Heart right ventricle (tissue), 16 donors: ENCODE data around the gene MICAL2. TPM values are rescaled to one million over a fixed set of nuclear protein-coding genes. Genes with fewer than 3 reads are reported as not detected.

Experiments
- ATAC-seq, 8 donors: fragments of 200-7000 bp; cut with Tn5 transposase; one replicate each; pipeline ENCODE4 v1.9.1; 2020; ENCODE audit warnings: mild to moderate bottlenecking in 8 of 8, moderate library complexity in 8 of 8, moderate number of reproducible peaks in 1 of 8
- DNase-seq, 2 donors: peaks; one replicate each; pipeline ENCODE4 v3.0.0-alpha.2; 2020
- H3K27ac ChIP-seq, 10 donors: fragments of 200-600 bp; sonication (generic) in 2 of 10; one replicate each; pipeline versions ENCODE4 v1.5.0 to v1.8.0; 2020 to 2022; ENCODE audit warnings: mild to moderate bottlenecking in 3 of 10
- H3K27me3 ChIP-seq, 7 donors: fragments of 200-600 bp; one replicate each; pipeline ENCODE4 v1.8.0; 2021 to 2022; ENCODE audit warnings: mild to moderate bottlenecking in 2 of 7
- H3K36me3 ChIP-seq, 9 donors: fragments of 200-600 bp; sonication (generic) in 1 of 9; one replicate each; pipeline versions ENCODE4 v1.5.0 to v1.8.0; 2020 to 2022; ENCODE audit warnings: mild to moderate bottlenecking in 2 of 9
- H3K4me1 ChIP-seq, 9 donors: fragments of 200-600 bp; sonication (generic) in 1 of 9; one replicate each; pipeline versions ENCODE4 v1.5.0 to v1.8.0; 2020 to 2022; ENCODE audit warnings: mild to moderate bottlenecking in 4 of 9
- H3K4me3 ChIP-seq, 10 donors: fragments of 200-600 bp; sonication (generic) in 2 of 10; one replicate each; pipeline versions ENCODE4 v1.5.0 to v1.8.0; 2020 to 2022; ENCODE audit warnings: mild to moderate bottlenecking in 7 of 10, moderate library complexity in 2 of 10
- H3K9me3 ChIP-seq, 11 donors: fragments of 200-600 bp in 10 of 11; sonication (generic) in 2 of 11; one replicate each; pipeline versions ENCODE4 v1.5.0 to v1.8.0; 2013 to 2022; ENCODE audit warnings: mild to moderate bottlenecking in 2 of 11, control low read depth in 1 of 11, moderate library complexity in 1 of 11
- CTCF ChIP-seq, 9 donors: fragments of 200-600 bp; sonication (generic) in 2 of 9; IDR thresholded peaks; one replicate each; pipeline versions ENCODE4 v1.5.0 to v1.8.0; 2021 to 2022; ENCODE audit warnings: antibody characterized with exemption in 9 of 9, mild to moderate bottlenecking in 5 of 9, moderate library complexity in 1 of 9
- whole genome bisulfite sequencing, 2 donors: extraction: QIAGEN DNeasy Blood & Tissue Kit; methylation state at CpG; one replicate each; pipeline ENCODE4 v1.1.7; 2013; ENCODE audit warnings: inconsistent platforms in 1 of 2; 5-methylcytosine and 5-hydroxymethylcytosine counted together
- intact Hi-C, 10 donors: fragments of 100-400 bp; cut with DNase I; formaldehyde crosslinking; loops; one replicate each; pipeline versions ENCODE4 v1.11.1 to v1.14.2; 2022
- polyA plus RNA-seq, 2 donors: library from polyadenylated mRNA; stranded (reverse); fragments of 200-250 nt; gene quantifications; one replicate each; pipeline ENCODE4 v1.2.3, GENCODE V29; 2013
- total RNA-seq, 10 donors: library from RNA; stranded (reverse); fragmentation: NEBNext Ultra II Directional in 3 of 10; extraction: Animal tissue kit (Norgen Biotek cat#: 25700) in 3 of 10; gene quantifications; one replicate each; pipeline versions ENCODE4 v1.2.1 to v1.2.4, GENCODE V29; 2021 to 2023
- donor health status: Arrhythmogenic right ventricular cardiomyopathy.
- donor health status: ischemic (EF 13 %, LVEDD 7.1; RV severe dilation, severe dysfunction).
- donor health status: healthy with polysubstance abuse.
- donor health status: DM: no; HTN: yes; CAD: no.
- donor health status: DM: no; HTN: no; CAD: no.
- donor health status: ischemic (EF 25% LVEDD 6.9; RV normal size, moderate dysfunction).
- donor health status: ischemic (EF 25% LVEDD 5.7; RV mildly dilated, moderate dysfunction).
- donor health status: healthy.
- donor health status: DM: yes; HTN: yes; CAD: no.
- donor health status: Ischemic cardiomyopathy.
- donor health status: ischemic (EF 35%, LVEDD 5.7; RV mildly dilated, moderate dysfunction).
- donor health status: nonischemic (EF 11% LVEDD 7.7; RV severe dilation, severe dysfunction).
- donor health status: DM: yes; HTN: yes; CAD: no.
- donor health status: PGD.
- donor health status: ischemic (EF 29% LVEDD 5.4; RV normal size, mild dysfunction).
- donor health status: nonischemic (EF 23%, LVEDD 6.1; RV moderate dilation, normal function).

MICAL2 gene
- total and polyA plus RNA-seq, 12 donors: 32.5 to 95.7 (median 70.5) TPM

- intact Hi-C loops: loop anchor here in 1 of 10 donors (10.0 kb wide), 1 partner anchor 128 kb away; no protein-coding TSS in a partner anchor
- ATAC-seq (no peak), DNase-seq (no peak)
- no peaks in the 10 kb centered on the region for H3K36me3 ChIP-seq
- WGBS, 2 donors: 95 to 98% methylated on average over 1 of the region's 1 CpG
- no peaks in the 10 kb centered on the region for H3K9me3 ChIP-seq
- no peaks in the 10 kb centered on the region for H3K27me3 ChIP-seq
- peaks cover 7 to 41% (median 28%) of the 10 kb centered on the region in 9 donors for H3K4me1 ChIP-seq
- H3K27ac ChIP-seq: no peak overlapping the region
- no peak overlapping the region for H3K4me3 ChIP-seq
- no peak for TF ChIP-seq CTCF (IDR thresholded peaks at IDR 0.05)
Observed at GRCh38 chr11:12097219-12097618, 13.2 kb upstream of the MICAL2 start.

DNA sequence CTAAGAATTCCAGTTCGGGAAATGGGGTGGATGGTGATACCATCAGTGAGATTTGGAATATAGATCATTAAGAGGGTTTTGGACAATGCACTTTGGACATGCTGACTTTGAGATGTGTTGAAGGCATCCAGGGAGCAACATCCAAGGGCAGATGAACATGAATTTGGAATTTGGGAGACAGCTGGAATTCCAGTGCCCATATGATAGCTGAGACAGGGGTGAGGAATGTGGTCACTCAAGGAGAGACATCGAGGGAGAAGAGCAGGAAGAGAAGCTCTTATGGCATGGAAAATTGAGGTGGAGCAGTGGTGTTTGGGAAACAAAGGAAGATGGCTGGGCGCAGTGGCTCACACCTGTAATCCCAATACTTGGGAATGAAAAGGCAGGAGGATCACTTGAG lies 11.8 kb upstream of the MICAL2 start:
- no peak for ATAC-seq
- DNase-seq: no peak
- intact Hi-C loops: loop anchor here in 1 of 10 donors (10.0 kb wide), 1 partner anchor 126 kb away; no protein-coding TSS in a partner anchor
- Histone ChIP-seq H3K9me3 (no peaks in the 10 kb centered on the region), H3K27ac (no peak overlapping the region), H3K36me3 (no peaks in the 10 kb centered on the region), H3K4me3 (no peak overlapping the region), H3K27me3 (no peaks in the 10 kb centered on the region), H3K4me1 (peaks cover 0 to 46% (median 25%) of the 10 kb centered on the region in 9 donors)
- TF ChIP-seq CTCF (IDR thresholded peaks at IDR 0.05): no peak
- 88 to 89% methylated on average over 3 of the region's 3 CpGs for WGBS, 2 donors

DNA sequence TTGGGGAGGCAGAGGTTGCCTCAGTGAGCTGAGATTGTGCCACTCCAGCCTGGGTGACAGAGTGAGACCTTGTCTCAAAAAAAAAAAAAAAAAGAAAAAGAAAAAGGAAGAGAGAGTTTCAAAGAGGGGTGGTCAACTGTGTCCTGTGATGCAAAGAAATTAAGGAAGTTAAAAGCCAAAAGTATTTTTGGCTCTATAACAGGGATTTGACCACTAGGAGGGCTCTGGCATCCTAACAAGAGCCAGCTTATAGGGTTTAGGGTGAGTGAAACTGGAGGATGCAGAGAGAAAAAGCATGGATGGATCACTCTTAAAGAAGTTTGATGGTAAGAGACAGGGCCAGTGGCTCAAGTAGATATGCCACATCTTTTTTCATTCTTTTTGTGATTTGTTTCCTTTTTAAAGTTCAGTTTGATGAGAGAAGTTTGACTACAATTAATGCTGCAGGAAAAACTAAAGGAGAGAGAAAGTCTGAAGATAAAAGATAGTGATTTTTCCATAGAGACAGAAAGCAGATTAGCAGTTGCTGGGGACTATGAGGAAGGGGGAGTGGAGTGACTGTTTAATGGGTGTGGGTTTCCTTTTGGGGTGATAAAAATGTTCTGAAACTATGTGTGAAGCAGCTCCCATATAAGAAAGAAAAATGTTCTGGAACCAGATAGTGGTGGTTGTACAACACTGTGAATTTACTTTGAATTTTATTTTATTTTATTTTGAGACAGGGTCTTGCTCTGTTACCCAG lies 11.1 kb upstream of the MICAL2 start:
- ATAC-seq (no peak), DNase-seq (no peak)
- Histone ChIP-seq H3K27ac (no peak overlapping the region), H3K27me3 (no peaks in the 10 kb centered on the region), H3K4me1 (peaks cover 0 to 53% (median 29%) of the 10 kb centered on the region in 9 donors), H3K9me3 (no peaks in the 10 kb centered on the region), H3K4me3 (no peak overlapping the region), H3K36me3 (no peaks in the 10 kb centered on the region)
- intact Hi-C loops: loop anchor here in 1 of 10 donors (10.0 kb wide), 1 partner anchor 125 kb away; no protein-coding TSS in a partner anchor
- no peak for TF ChIP-seq CTCF (IDR thresholded peaks at IDR 0.05)

DNA sequence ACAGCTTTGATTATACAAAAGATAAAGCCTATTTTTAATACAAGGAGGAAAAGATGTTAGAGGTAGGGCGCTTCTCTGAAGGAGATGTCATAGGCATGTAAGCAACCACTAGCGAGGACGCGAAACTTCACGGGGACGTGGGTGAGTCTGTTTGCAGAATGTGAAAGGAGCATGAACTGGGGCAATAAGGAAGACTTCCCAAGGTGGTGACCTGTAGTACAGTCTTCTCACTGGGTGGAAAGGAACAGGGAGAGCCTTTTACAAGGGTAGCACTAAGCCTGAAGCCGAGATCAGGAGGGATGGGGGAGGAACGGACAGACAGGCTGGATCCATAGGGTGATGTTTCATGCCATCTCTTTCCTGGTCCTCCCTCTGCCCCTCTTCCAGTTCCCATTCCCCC lies 10.0 kb upstream of the MICAL2 start:
- Histone ChIP-seq H3K27me3 (no peaks in the 10 kb centered on the region), H3K27ac (no peak overlapping the region), H3K4me3 (no peak overlapping the region), H3K9me3 (no peaks in the 10 kb centered on the region), H3K36me3 (no peaks in the 10 kb centered on the region), H3K4me1 (peaks cover 0 to 55% (median 32%) of the 10 kb centered on the region in 9 donors)
- peak in 1 of 8 donors; percentile 12 for ATAC-seq
- intact Hi-C loops: loop anchor here in 1 of 10 donors (5.0 kb wide), 1 partner anchor 62 kb away; no protein-coding TSS in a partner anchor
- no peak for TF ChIP-seq CTCF (IDR thresholded peaks at IDR 0.05)
- WGBS, 2 donors: 78 to 84% methylated on average over 8 of the region's 8 CpGs
- no peak for DNase-seq
